HepG2 (cell line): Measurements from ENCODE around the gene PTPA. TPM values are rescaled to one million over a fixed set of nuclear protein-coding genes. Genes with fewer than 3 reads are reported as not detected.

ENCODE experiments used
- ATAC-seq: fragments of 200-7000 bp; cut with Tn5 transposase; 3 replicates; pipeline ENCODE4 v1.9.1; 2020; ENCODE audit warnings: mild to moderate bottlenecking, moderate library complexity
- BruUV-seq: library from RNA; stranded (reverse); fragments of 400-500 nt; replicated peaks from 2 replicates; lab custom pipeline; 2021; lab: Mats Ljungman, UMichigan
- CTCF ChIA-PET: fragments of 300-600 bp; formaldehyde crosslinking; extraction: SDS; loops from one replicate; lab custom pipeline; 2021; ENCODE audit warnings: low total read pairs, inconsistent platforms, low intra/inter-chr PET ratio; lab: Yijun Ruan, JAX
- POLR2A ChIA-PET: fragments of 350-600 bp; sonication (Branson Sonifier 250); formaldehyde crosslinking; loops from one replicate; lab custom pipeline; 2020; ENCODE audit warnings: antibody characterized with exemption, inconsistent platforms; lab: Yijun Ruan, JAX
- DNase-seq: peaks from one replicate; pipeline ENCODE4 v3.0.0-alpha.2; 2015; ENCODE audit warnings: low spot score
- FAIRE-seq: peaks from 3 replicates; lab custom pipeline; 2011; peaks lifted over from hg19 to GRCh38; lab: Jason Lieb, UNC
- H2AFZ ChIP-seq: one replicate; pipeline ENCODE4 v1.6.1; 2011; ENCODE audit warnings: low read length, inconsistent platforms
- H3K27ac ChIP-seq: fragments of 300-600 bp; 3 replicates; pipeline ENCODE4 v1.8.0; 2011; ENCODE audit warnings: mixed run types, mild to moderate bottlenecking, mixed read lengths, low read length, inconsistent platforms; ENCODE audit not compliant: insufficient read depth; ENCODE audit errors: extremely low read length
- H3K27me3 ChIP-seq, 2 experiments: fragments of 200-600 bp in 1 of 2; 2 replicates in 1 of 2; 3 replicates in 1 of 2; pipeline versions ENCODE4 v1.6.0 to v1.8.0; 2011; ENCODE audit warnings: low read length in 2 of 2, mild to moderate bottlenecking in 2 of 2, moderate library complexity in 2 of 2, inconsistent platforms in 1 of 2; ENCODE audit not compliant: insufficient read depth in 2 of 2, control insufficient read depth in 1 of 2
- H3K36me3 ChIP-seq, 2 experiments: fragments of 200-600 bp in 1 of 2; replicated peaks in 1 of 2; 2 replicates in 1 of 2; 3 replicates in 1 of 2; pipeline versions ENCODE4 v1.5.1 to v1.8.0; 2011; ENCODE audit warnings: low read length in 2 of 2, inconsistent platforms in 1 of 2; ENCODE audit not compliant: insufficient read depth in 2 of 2, control insufficient read depth in 1 of 2
- H3K4me1 ChIP-seq: 2 replicates; pipeline ENCODE4 v1.5.1; 2012; ENCODE audit warnings: low read length, inconsistent platforms; ENCODE audit not compliant: insufficient read depth
- H3K4me2 ChIP-seq: 2 replicates; pipeline ENCODE4 v1.6.0; 2011; ENCODE audit warnings: low read depth, low read length, inconsistent platforms
- H3K4me3 ChIP-seq, 3 experiments: fragments of 200-600 bp in 1 of 3; sonication (generic), shearing (Covaris generic) in 1 of 3; replicated peaks in 1 of 3; 2 replicates each; pipeline ENCODE4 v1.5.1; 2011 to 2016; ENCODE audit warnings: low read length in 3 of 3, inconsistent platforms in 2 of 3, low read depth in 2 of 3, mild to moderate bottlenecking in 2 of 3, control low read depth in 1 of 3, mixed read lengths in 1 of 3; ENCODE audit not compliant: insufficient read depth in 1 of 3
- H3K79me2 ChIP-seq: one replicate; pipeline ENCODE4 v1.6.1; 2011; ENCODE audit warnings: low read length, inconsistent platforms; ENCODE audit not compliant: insufficient read depth
- H3K9ac ChIP-seq: 2 replicates; pipeline ENCODE4 v1.6.0; 2011; ENCODE audit warnings: mild to moderate bottlenecking, low read depth, low read length, inconsistent platforms; ENCODE audit not compliant: insufficient read depth
- H3K9me3 ChIP-seq: 2 replicates; pipeline ENCODE4 v1.5.1; 2012; ENCODE audit warnings: mild to moderate bottlenecking, low read length
- H4K20me1 ChIP-seq: 2 replicates; pipeline ENCODE4 v1.6.0; 2011; ENCODE audit warnings: inconsistent platforms, mild to moderate bottlenecking, low read length, moderate library complexity; ENCODE audit not compliant: insufficient read depth
- AGO1 ChIP-seq: fragments of 200-400 bp; formaldehyde crosslinking; IDR thresholded peaks from 2 replicates; pipeline ENCODE4 v1.6.1; 2017; ENCODE audit warnings: mild to moderate bottlenecking, low read depth, low read length, moderate library complexity; ENCODE audit not compliant: poor library complexity, severe bottlenecking
- GATA4 ChIP-seq: sonication (generic); IDR thresholded peaks from 2 replicates; pipeline ENCODE4 v1.6.1; 2016; ENCODE audit warnings: antibody characterized with exemption, low read depth, borderline replicate concordance
- HDAC1 ChIP-seq: sonication (generic); formaldehyde crosslinking; IDR thresholded peaks from 2 replicates; pipeline ENCODE4 v1.5.1; 2020; ENCODE audit warnings: mild to moderate bottlenecking, missing genetic modification reagents
- KDM3A ChIP-seq: IDR thresholded peaks from 2 replicates; pipeline ENCODE4 v1.6.1; 2018; ENCODE audit warnings: low read depth, missing compliant biosample characterization
- NFKBIZ ChIP-seq: IDR thresholded peaks from 2 replicates; pipeline ENCODE4 v1.6.1; 2018; ENCODE audit warnings: missing genetic modification reagents, missing compliant biosample characterization
- SRSF1 ChIP-seq: fragments of 200-400 bp; formaldehyde crosslinking; optimal IDR thresholded peaks from 2 replicates; pipeline ENCODE3; 2017; ENCODE audit warnings: mild to moderate bottlenecking, low read depth, low read length, moderate library complexity
- XRCC5 ChIP-seq: fragments of 200-400 bp; formaldehyde crosslinking; optimal IDR thresholded peaks from 2 replicates; pipeline ENCODE3; 2017; ENCODE audit warnings: mild to moderate bottlenecking, low read length
- ZBTB1 ChIP-seq: sonication (generic); formaldehyde crosslinking; IDR thresholded peaks from 2 replicates; pipeline ENCODE4 v1.4.0; 2020; ENCODE audit warnings: missing genetic modification reagents, borderline replicate concordance
- ZBTB7A ChIP-seq: sonication (generic); formaldehyde crosslinking; IDR thresholded peaks from 2 replicates; pipeline ENCODE4 v1.8.0; 2022; ENCODE audit warnings: mild to moderate bottlenecking, missing genetic modification reagents
- ZFP36 ChIP-seq: fragments of 150-350 bp; IDR thresholded peaks from 2 replicates; pipeline ENCODE4 v1.6.1; 2018; ENCODE audit warnings: borderline replicate concordance, low read length, low read depth; ENCODE audit not compliant: partially characterized antibody
- ZFP37 ChIP-seq: sonication (generic); formaldehyde crosslinking; IDR thresholded peaks from 2 replicates; pipeline ENCODE4 v1.4.0; 2020; ENCODE audit warnings: missing genetic modification reagents, borderline replicate concordance
- ZNF160 ChIP-seq: sonication (generic); formaldehyde crosslinking; IDR thresholded peaks from 2 replicates; pipeline ENCODE4 v1.8.0; 2022; ENCODE audit warnings: mild to moderate bottlenecking, inconsistent platforms, missing genetic modification reagents
- ZNF24 ChIP-seq: fragments of 450-650 bp; IDR thresholded peaks from 2 replicates; pipeline ENCODE4 v1.6.1; 2017; ENCODE audit warnings: antibody characterized with exemption, mild to moderate bottlenecking
- ZNF263 ChIP-seq: sonication (generic); formaldehyde crosslinking; IDR thresholded peaks from 2 replicates; pipeline ENCODE4 v1.4.0; 2020; ENCODE audit warnings: missing genetic modification reagents
- ZNF569 ChIP-seq: sonication (generic); formaldehyde crosslinking; IDR thresholded peaks from 2 replicates; pipeline ENCODE4 v1.5.0; 2020; ENCODE audit warnings: mild to moderate bottlenecking, missing genetic modification reagents, moderate library complexity, borderline replicate concordance
- ZSCAN12 ChIP-seq: sonication (generic); formaldehyde crosslinking; IDR thresholded peaks from 2 replicates; pipeline ENCODE4 v1.9.0; 2021; ENCODE audit warnings: mild to moderate bottlenecking, missing genetic modification reagents
- WGBS: methylation state at CpG from one replicate; pipeline ENCODE4 v1.1.6; 2017; ENCODE audit warnings: low lambda C conversion rate; 5-methylcytosine and 5-hydroxymethylcytosine counted together
- in situ Hi-C: cut with HindIII; loops from 2 replicates; pipeline ENCODE4 v1.10.0; 2017; ENCODE audit warnings: low pct_unique_long_range_greater_than_20kb; ENCODE audit not compliant: extremely low pct_ligation_motif_present
- intact Hi-C: fragments of 100-400 bp; cut with micrococcal nuclease; formaldehyde crosslinking; loops from one replicate; pipeline ENCODE4 v1.10.0; 2022; ENCODE audit not compliant: unreplicated experiment
- polyA plus RNA-seq, 8 experiments: library from polyadenylated mRNA; depleted of rRNA in 3 of 8; stranded (reverse) in 7 of 8; unstranded in 1 of 8; fragments of >200 nt; fragmentation: Illumina TruSeq in 4 of 8; extraction: Trizol in 4 of 8; gene quantifications; 2 replicates each; pipeline versions ENCODE4 v1.2.1 to v1.2.3, GENCODE V29; 2011 to 2016; ENCODE audit warnings: low read depth in 4 of 8, missing spikeins in 1 of 8, mixed read lengths in 1 of 8; ENCODE audit not compliant: insufficient read depth in 1 of 8
- total RNA-seq, 5 experiments: library from RNA; depleted of rRNA; stranded (reverse); fragments of >200 nt; fragmentation: Illumina TruSeq; extraction: Trizol; gene quantifications; 2 replicates each; pipeline ENCODE4 v1.2.3, GENCODE V29; 2016; ENCODE audit warnings: low read depth in 1 of 5
- TF ChIP-seq, protein P1 (sequence below): sonication (generic); formaldehyde crosslinking; IDR thresholded peaks from 2 replicates; pipeline ENCODE4 v1.4.0; 2020; ENCODE audit warnings: missing genetic modification reagents
- TF ChIP-seq, protein P2 (sequence below): sonication (generic); formaldehyde crosslinking; IDR thresholded peaks from 2 replicates; pipeline ENCODE4 v1.4.0; 2020; ENCODE audit warnings: mild to moderate bottlenecking, missing genetic modification reagents
- TF ChIP-seq, protein P3 (sequence below): sonication (generic); formaldehyde crosslinking; IDR thresholded peaks from 2 replicates; pipeline ENCODE4 v1.4.0; 2020; ENCODE audit warnings: missing genetic modification reagents; ENCODE audit errors: not compliant biosample characterization

The PTPA gene
- total and polyA plus RNA-seq, 2 of the 13 experiments (the other 11 are each of a cell fraction or from before 2014, with no cell fraction given) = 79.3 to 105 TPM

DNA sequence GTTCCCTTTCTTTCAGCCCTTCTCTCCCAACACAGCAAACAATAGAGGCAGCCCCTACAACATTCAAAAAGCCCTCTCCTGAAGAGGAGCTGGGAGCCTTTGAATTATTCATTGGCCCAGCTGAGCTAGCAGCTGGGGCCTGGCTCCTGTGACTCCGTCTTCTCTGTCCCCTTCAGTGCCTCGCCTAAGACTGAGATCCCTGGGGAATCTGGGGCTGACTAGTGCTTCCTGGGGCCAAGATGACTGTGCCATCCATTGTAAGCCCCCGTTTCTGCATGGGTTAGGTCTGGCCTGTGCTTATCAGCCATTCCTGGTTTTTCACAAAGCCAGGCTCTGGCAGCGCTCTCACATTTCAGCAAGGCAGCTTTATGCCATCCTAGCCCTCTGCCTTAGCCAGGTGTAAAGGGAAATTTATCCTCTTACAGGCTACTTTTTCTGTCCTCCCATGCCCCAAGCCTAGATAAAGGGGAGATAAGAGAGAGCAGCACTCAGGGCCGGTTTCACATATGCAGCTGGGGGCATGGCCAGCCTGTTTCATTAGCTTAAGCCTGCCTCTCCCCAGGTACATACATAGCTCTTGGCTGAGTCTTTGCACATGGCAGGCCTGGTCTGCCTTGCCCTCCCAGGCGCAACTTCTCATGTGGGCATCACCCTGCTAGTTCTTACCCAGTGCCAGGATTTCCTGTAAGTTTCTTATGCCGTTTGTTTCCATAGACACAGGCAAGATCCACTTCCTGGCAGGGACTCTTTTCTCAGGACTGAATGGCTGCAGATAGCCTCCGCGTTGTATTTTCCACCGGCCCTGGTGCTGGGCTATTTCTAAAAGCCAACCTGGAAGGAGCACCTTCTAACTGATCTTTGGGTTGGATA, 15.8 kb downstream of the PTPA start (continued):
- TF ChIP-seq, protein P1, sequence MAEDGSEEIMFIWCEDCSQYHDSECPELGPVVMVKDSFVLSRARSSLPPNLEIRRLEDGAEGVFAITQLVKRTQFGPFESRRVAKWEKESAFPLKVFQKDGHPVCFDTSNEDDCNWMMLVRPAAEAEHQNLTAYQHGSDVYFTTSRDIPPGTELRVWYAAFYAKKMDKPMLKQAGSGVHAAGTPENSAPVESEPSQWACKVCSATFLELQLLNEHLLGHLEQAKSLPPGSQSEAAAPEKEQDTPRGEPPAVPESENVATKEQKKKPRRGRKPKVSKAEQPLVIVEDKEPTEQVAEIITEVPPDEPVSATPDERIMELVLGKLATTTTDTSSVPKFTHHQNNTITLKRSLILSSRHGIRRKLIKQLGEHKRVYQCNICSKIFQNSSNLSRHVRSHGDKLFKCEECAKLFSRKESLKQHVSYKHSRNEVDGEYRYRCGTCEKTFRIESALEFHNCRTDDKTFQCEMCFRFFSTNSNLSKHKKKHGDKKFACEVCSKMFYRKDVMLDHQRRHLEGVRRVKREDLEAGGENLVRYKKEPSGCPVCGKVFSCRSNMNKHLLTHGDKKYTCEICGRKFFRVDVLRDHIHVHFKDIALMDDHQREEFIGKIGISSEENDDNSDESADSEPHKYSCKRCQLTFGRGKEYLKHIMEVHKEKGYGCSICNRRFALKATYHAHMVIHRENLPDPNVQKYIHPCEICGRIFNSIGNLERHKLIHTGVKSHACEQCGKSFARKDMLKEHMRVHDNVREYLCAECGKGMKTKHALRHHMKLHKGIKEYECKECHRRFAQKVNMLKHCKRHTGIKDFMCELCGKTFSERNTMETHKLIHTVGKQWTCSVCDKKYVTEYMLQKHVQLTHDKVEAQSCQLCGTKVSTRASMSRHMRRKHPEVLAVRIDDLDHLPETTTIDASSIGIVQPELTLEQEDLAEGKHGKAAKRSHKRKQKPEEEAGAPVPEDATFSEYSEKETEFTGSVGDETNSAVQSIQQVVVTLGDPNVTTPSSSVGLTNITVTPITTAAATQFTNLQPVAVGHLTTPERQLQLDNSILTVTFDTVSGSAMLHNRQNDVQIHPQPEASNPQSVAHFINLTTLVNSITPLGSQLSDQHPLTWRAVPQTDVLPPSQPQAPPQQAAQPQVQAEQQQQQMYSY (CRISPR knock-in tag) = no peak
- TF ChIP-seq, protein P2, sequence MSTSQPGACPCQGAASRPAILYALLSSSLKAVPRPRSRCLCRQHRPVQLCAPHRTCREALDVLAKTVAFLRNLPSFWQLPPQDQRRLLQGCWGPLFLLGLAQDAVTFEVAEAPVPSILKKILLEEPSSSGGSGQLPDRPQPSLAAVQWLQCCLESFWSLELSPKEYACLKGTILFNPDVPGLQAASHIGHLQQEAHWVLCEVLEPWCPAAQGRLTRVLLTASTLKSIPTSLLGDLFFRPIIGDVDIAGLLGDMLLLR (CRISPR knock-in tag) = no peak
- TF ChIP-seq NFKBIZ (CRISPR knock-in tag) = no peak
- no peak for TF ChIP-seq ZSCAN12 (CRISPR knock-in tag)

DNA sequence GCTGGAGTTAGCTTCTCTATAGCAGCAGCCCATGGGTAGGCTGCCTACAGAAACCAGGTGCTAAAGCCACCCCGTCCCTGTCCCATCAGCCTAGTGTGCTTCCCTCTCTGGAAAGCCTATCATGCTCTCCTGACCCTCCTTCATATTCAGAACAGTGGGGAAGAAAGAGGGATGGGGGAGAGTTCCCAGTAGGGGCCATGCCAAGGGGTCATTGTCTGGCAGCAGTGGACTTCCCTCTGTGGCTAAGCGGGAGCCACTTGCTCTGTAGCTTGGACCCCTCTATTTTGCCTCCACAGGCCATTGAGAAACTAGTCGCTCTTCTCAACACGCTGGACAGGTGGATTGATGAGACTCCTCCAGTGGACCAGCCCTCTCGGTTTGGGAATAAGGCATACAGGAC, 17.5 kb downstream of the PTPA start:
- ATAC-seq = no peak
- no peak for DNase-seq
- H3K36me3 ChIP-seq = peaks cover 23 to 76% of the 10 kb centered on the region in 2 experiments
- H3K4me3 ChIP-seq = no peak overlapping the region
- H2AFZ ChIP-seq = no peak overlapping the region
- intact Hi-C loops = no loop called here
- no peaks in the 10 kb centered on the region for H3K9me3 ChIP-seq
- no peak overlapping the region for H3K4me2 ChIP-seq
- ChIA-PET POLR2A (interaction anchor here (1.4 kb wide), 1 partner anchor 12 kb away, joined by 3 read pairs; no protein-coding TSS in a partner anchor), CTCF (no interaction called here)
- no peak overlapping the region for H3K27ac ChIP-seq
- no peaks in the 10 kb centered on the region for H4K20me1 ChIP-seq
- no peaks in the 10 kb centered on the region for H3K27me3 ChIP-seq
- no peak overlapping the region for H3K9ac ChIP-seq
- no TSS peak for BruUV-seq
- in situ Hi-C loops = no loop called here
- WGBS = 100% methylated on average over 3 of the region's 5 CpGs
- H3K79me2 ChIP-seq = peaks cover 2% of the 10 kb centered on the region
- no peak for FAIRE-seq
- peaks cover 17% of the 10 kb centered on the region for H3K4me1 ChIP-seq
- TF ChIP-seq ZFP36 (no peak), ZFP37 (no peak), SRSF1 (no peak), XRCC5 (no peak), AGO1 (no peak), HDAC1 (CRISPR knock-in tag) (no peak), ZNF263 (no peak), ZNF24 (no peak), ZNF160 (CRISPR knock-in tag) (no peak), KDM3A (CRISPR knock-in tag) (no peak), ZNF569 (CRISPR knock-in tag) (no peak), GATA4 (no peak), ZBTB1 (CRISPR knock-in tag) (no peak), ZBTB7A (CRISPR knock-in tag) (no peak)
- TF ChIP-seq, protein P3, sequence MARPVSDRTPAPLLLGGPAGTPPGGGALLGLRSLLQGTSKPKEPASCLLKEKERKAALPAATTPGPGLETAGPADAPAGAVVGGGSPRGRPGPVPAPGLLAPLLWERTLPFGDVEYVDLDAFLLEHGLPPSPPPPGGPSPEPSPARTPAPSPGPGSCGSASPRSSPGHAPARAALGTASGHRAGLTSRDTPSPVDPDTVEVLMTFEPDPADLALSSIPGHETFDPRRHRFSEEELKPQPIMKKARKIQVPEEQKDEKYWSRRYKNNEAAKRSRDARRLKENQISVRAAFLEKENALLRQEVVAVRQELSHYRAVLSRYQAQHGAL (CRISPR knock-in tag) = no peak
